ENCODE measurements around the gene IRS4.

DNA sequence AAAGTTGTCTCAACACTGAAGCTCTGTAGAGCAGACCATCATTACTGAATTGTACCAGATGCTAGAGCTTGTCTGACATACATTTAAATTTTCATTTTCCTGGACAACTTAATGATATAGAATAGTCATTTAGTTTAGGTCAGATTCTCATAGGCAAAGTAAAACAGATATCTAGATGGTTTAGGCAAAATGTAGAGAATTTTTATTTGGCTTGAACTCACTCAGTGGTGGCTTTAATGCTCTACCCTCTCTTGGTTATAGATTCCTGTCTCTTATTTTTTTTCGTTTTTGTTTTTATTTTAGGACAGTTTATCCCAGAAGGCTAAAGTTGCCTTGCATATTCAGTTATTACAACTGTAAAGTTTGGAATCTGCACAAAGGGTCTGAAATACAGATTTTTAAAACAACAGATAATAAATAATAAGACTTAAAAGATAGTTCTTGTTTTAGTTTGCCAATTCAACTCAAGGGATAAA is 4.0 kb upstream of the IRS4 start:
- TF ChIP-seq EP300 (IDR thresholded peaks at IDR 0.05), result no peak
- TF ChIP-seq, protein P1, sequence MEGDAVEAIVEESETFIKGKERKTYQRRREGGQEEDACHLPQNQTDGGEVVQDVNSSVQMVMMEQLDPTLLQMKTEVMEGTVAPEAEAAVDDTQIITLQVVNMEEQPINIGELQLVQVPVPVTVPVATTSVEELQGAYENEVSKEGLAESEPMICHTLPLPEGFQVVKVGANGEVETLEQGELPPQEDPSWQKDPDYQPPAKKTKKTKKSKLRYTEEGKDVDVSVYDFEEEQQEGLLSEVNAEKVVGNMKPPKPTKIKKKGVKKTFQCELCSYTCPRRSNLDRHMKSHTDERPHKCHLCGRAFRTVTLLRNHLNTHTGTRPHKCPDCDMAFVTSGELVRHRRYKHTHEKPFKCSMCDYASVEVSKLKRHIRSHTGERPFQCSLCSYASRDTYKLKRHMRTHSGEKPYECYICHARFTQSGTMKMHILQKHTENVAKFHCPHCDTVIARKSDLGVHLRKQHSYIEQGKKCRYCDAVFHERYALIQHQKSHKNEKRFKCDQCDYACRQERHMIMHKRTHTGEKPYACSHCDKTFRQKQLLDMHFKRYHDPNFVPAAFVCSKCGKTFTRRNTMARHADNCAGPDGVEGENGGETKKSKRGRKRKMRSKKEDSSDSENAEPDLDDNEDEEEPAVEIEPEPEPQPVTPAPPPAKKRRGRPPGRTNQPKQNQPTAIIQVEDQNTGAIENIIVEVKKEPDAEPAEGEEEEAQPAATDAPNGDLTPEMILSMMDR (IDR thresholded peaks at IDR 0.05), result no peak
